Progenitor cell of endocrine pancreas (in vitro differentiated cells): ENCODE measurements around the gene CTCFL. TPM values are rescaled to one million over a fixed set of nuclear protein-coding genes. Genes with fewer than 3 reads are reported as not detected.

Experiments used
- DNase-seq: peaks from one replicate; pipeline ENCODE4 v3.0.0; 2021; ENCODE audit warnings: low spot score; ENCODE audit not compliant: unreplicated experiment
- H3K27ac Mint-ChIP-seq: 2 replicates; pipeline ENCODE4 v1.8.0; 2021; ENCODE audit warnings: mild to moderate bottlenecking, moderate library complexity, mixed read lengths
- H3K27me3 Mint-ChIP-seq: 2 replicates; pipeline ENCODE4 v1.8.0; 2021; ENCODE audit warnings: mixed read lengths
- H3K36me3 Mint-ChIP-seq: 2 replicates; pipeline ENCODE4 v1.8.0; 2022; ENCODE audit warnings: mixed read lengths; ENCODE audit not compliant: insufficient read depth
- H3K4me1 Mint-ChIP-seq: 2 replicates; pipeline ENCODE4 v1.8.0; 2021; ENCODE audit warnings: low read depth, mixed read lengths
- H3K4me3 Mint-ChIP-seq: 2 replicates; pipeline ENCODE4 v1.8.0; 2021; ENCODE audit warnings: low read depth, mild to moderate bottlenecking, moderate library complexity, mixed read lengths
- H3K9me3 Mint-ChIP-seq: 2 replicates; pipeline ENCODE4 v1.8.0; 2021; ENCODE audit warnings: low read depth, mixed read lengths
- total RNA-seq: library from RNA; stranded (reverse); gene quantifications from 2 replicates; pipeline ENCODE4 v1.2.1, GENCODE V29; 2021
- TF ChIP-seq, protein P1 (sequence below): fragments of 200-600 bp; sonication (generic); IDR thresholded peaks from one replicate; pipeline ENCODE4 v1.5.0; 2021; ENCODE audit warnings: antibody characterized with exemption, mild to moderate bottlenecking; ENCODE audit not compliant: unreplicated experiment

Gene CTCFL
- total RNA-seq, 1 donor from 2014 or later: not detected

DNA sequence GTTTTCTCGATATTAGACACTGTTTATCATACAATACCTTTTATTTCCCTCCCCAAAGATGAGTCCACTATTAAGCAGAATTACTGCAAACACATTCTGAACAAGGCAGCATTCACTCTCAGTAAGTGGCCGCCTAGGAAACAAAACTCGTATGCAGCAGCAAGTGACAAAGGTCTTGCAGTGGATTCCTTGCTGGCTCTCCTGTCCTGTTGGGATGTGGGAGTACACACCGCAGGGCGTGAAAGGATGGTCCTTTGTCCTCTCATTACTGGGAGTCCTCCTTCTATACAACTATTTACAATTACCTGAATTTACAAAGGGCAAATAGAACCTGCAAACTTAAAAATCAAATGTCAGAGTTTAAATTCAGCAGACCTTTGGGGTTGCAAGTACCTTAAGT, 16.1 kb downstream of the CTCFL start:
- TF ChIP-seq, protein P1, sequence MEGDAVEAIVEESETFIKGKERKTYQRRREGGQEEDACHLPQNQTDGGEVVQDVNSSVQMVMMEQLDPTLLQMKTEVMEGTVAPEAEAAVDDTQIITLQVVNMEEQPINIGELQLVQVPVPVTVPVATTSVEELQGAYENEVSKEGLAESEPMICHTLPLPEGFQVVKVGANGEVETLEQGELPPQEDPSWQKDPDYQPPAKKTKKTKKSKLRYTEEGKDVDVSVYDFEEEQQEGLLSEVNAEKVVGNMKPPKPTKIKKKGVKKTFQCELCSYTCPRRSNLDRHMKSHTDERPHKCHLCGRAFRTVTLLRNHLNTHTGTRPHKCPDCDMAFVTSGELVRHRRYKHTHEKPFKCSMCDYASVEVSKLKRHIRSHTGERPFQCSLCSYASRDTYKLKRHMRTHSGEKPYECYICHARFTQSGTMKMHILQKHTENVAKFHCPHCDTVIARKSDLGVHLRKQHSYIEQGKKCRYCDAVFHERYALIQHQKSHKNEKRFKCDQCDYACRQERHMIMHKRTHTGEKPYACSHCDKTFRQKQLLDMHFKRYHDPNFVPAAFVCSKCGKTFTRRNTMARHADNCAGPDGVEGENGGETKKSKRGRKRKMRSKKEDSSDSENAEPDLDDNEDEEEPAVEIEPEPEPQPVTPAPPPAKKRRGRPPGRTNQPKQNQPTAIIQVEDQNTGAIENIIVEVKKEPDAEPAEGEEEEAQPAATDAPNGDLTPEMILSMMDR: no peak
- H3K4me3 Mint-ChIP-seq: no peak overlapping the region
- H3K36me3 Mint-ChIP-seq: no peaks in the 10 kb centered on the region
- no peak for DNase-seq
- no peaks in the 10 kb centered on the region for H3K9me3 Mint-ChIP-seq
- no peaks in the 10 kb centered on the region for H3K4me1 Mint-ChIP-seq
- H3K27me3 Mint-ChIP-seq: peaks cover 21% of the 10 kb centered on the region
- H3K27ac Mint-ChIP-seq: no peak overlapping the region

DNA sequence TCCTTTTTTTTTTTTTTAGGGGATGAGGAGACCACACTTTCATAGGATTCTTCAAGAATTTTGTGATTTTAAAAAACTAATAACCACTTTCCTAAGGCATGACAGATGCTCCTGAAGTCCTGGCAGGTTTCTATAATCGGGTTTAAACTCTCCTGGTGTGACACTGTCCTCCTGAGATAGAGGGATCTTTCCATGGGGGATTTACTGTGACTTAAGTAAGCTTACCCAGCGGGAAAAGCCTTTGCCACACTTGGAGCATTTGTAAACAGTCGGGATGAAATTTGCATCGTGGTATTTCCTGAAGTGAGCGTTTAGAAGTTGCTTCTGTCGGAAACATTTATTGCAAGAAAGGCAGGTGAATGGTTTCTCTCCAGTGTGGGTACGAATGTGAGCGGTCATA, 16.6 kb downstream of the CTCFL start:
- Mint-ChIP-seq H3K4me1 (no peaks in the 10 kb centered on the region), H3K36me3 (no peaks in the 10 kb centered on the region)
- no peak for DNase-seq

DNA sequence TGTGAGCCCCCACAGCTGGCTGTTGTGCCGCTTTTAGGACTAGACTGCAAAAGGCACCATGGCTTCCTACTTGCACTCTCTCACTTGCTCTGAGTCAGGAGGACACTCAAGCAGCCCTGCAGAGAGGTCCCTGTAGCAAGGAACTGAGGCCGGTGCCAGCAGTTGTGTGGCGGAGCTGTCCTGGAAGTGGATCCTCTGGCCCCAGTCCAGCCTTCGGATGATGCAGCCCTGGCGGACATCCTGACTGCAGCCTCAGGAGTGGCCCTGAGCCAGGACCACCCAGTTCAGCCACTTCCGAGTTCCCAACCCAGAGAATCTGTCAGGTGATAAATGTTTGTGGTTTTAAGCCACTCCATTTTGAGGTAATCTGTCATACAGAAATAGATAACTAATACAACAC, 17.5 kb downstream of the CTCFL start:
- Mint-ChIP-seq H3K27me3 (peaks cover 24% of the 10 kb centered on the region), H3K4me1 (no peaks in the 10 kb centered on the region), H3K36me3 (no peaks in the 10 kb centered on the region), H3K4me3 (no peak overlapping the region), H3K27ac (no peak overlapping the region), H3K9me3 (no peaks in the 10 kb centered on the region)
- DNase-seq: no peak
- TF ChIP-seq, protein P1: no peak

More for the DNA sequence above, 16.6 kb downstream of the CTCFL start:
- TF ChIP-seq, protein P1: no peak
- Mint-ChIP-seq H3K27me3 (peaks cover 20% of the 10 kb centered on the region), H3K4me3 (no peak overlapping the region), H3K9me3 (no peaks in the 10 kb centered on the region), H3K27ac (no peak overlapping the region)

DNA sequence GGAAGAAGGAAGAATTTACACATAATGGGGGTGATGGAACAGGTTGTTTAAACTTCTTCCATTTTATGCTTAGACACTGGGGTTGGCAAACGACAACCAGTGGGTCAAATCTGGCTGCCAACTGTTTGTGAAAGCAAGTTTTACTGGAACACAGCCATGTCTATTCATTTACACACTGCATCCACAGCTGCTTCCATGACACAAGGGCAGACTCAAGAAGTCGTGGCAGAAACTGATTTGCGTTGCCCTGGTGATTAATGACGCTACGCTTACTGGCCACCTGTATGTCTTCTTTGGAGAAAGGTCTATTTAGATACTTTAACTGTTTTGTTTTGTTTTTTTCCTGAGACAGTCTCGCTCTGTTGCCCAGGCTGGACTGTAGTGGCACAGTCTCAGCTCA, 19.0 kb downstream of the CTCFL start:
- H3K27ac Mint-ChIP-seq: no peak overlapping the region
- H3K4me3 Mint-ChIP-seq: no peak overlapping the region
- no peaks in the 10 kb centered on the region for H3K9me3 Mint-ChIP-seq
- no peak for DNase-seq
- no peaks in the 10 kb centered on the region for H3K4me1 Mint-ChIP-seq
- peaks cover 35% of the 10 kb centered on the region for H3K27me3 Mint-ChIP-seq
- H3K36me3 Mint-ChIP-seq: no peaks in the 10 kb centered on the region
- TF ChIP-seq, protein P1: no peak

DNA sequence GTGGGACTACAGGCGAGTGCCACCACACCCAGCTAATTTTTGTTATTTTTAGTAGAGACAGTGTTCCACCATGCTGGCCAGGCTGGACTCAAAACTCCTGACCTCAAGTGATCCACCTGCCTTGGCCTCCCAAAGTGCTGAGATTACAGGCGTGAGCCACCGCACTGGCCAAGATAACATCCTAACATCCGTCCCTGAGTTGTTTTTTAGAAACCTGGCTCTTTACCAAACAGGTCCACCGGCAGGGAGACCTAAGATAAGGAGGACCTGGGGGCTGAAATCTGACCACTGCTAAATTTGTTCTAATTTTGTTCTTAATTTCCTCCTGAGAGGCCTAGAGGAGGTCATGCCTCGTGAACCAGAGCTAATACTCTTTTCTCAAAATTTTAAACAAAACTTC, 20.5 kb downstream of the CTCFL start:
- Mint-ChIP-seq H3K9me3 (no peaks in the 10 kb centered on the region), H3K27me3 (peaks cover 43% of the 10 kb centered on the region), H3K4me1 (no peaks in the 10 kb centered on the region), H3K4me3 (no peak overlapping the region), H3K36me3 (no peaks in the 10 kb centered on the region), H3K27ac (no peak overlapping the region)
- DNase-seq: no peak
- TF ChIP-seq, protein P1: no peak
